DMS114 treated with DMSO at 0.1 percent for 48 hours (cell line): ENCODE results near the gene PGBD5.
"Not testable (repeated sequence)": the region's sequence is repeated elsewhere in the genome, so short reads cannot be mapped to it uniquely, and the experiment has no call there.

Experiments used
- DNase-seq: peaks from one replicate; lab custom pipeline; 2025; ENCODE audit not compliant: unreplicated experiment; lab: John Stamatoyannopoulos, UW

Gene PGBD5

GRCh38 chr1:230426246-230427093 is at the start of gene PGBD5:
Gene PGBD5 (minus strand): TSS chr1:230426332. CDS start chr1:230425928, 404 bp downstream.
- peak; percentile 23 for DNase-seq

GRCh38 chr1:230474924-230475323 is 48.8 kb upstream of the PGBD5 start:
- not testable (repeated sequence) for DNase-seq

GRCh38 chr1:230470750-230471149 is 44.6 kb upstream of the PGBD5 start:
- DNase-seq = not testable (repeated sequence)

GRCh38 chr1:230469271-230469670 is 43.1 kb upstream of the PGBD5 start:
- DNase-seq = no peak

- DNase-seq = no peak
Measured at GRCh38 chr1:230465691-230466090, 39.6 kb upstream of the PGBD5 start.

GRCh38 chr1:230464671-230465070 is 38.5 kb upstream of the PGBD5 start:
- DNase-seq = no peak

GRCh38 chr1:230463760-230464159 is 37.6 kb upstream of the PGBD5 start:
- DNase-seq = no peak

GRCh38 chr1:230463326-230463725 is 37.2 kb upstream of the PGBD5 start:
- no peak for DNase-seq

GRCh38 chr1:230459465-230459864 is 33.3 kb upstream of the PGBD5 start:
- no peak for DNase-seq

GRCh38 chr1:230458509-230458908 is 32.4 kb upstream of the PGBD5 start:
- DNase-seq = no peak

GRCh38 chr1:230456478-230456877 is 30.3 kb upstream of the PGBD5 start:
- no peak for DNase-seq

- DNase-seq = no peak
Measured at GRCh38 chr1:230455291-230455690, 29.2 kb upstream of the PGBD5 start.

GRCh38 chr1:230453377-230453776 is 27.2 kb upstream of the PGBD5 start:
- DNase-seq = no peak

GRCh38 chr1:230441183-230442029 is 15.3 kb upstream of the PGBD5 start:
- no peak for DNase-seq

GRCh38 chr1:230435108-230435507 is 9.0 kb upstream of the PGBD5 start:
- no peak for DNase-seq

GRCh38 chr1:230431527-230431926 is 5.4 kb upstream of the PGBD5 start:
- no peak for DNase-seq

- DNase-seq = no peak
Measured at GRCh38 chr1:230430499-230430898, 4.4 kb upstream of the PGBD5 start.

- no peak for DNase-seq
Measured at GRCh38 chr1:230429067-230429735, 3.1 kb upstream of the PGBD5 start.

- DNase-seq = no peak
Measured at GRCh38 chr1:230427981-230428380, 1.8 kb upstream of the PGBD5 start.

GRCh38 chr1:230427094-230427876 is 1.2 kb upstream of the PGBD5 start:
- no peak for DNase-seq
